Loucy (cell line): ENCODE measurements around the gene TGOLN2.
A peak's percentile ranks its signal among the peaks of the same experiment; 100 is the strongest.
"Not testable (repeated sequence)": the region's sequence is repeated elsewhere in the genome, so short reads cannot be mapped to it uniquely, and the experiment has no call there.

ENCODE experiments used
- H2AFZ ChIP-seq: fragments of 200-600 bp; sonication (generic); 2 replicates; pipeline ENCODE4 v1.6.0; 2016; ENCODE audit warnings: antibody characterized with exemption, mild to moderate bottlenecking, low read length, moderate library complexity
- H3F3A ChIP-seq: fragments of 200-600 bp; 2 replicates; pipeline ENCODE4 v1.6.0; 2016; ENCODE audit warnings: antibody characterized with exemption, low read depth, mild to moderate bottlenecking
- H3K27me3 ChIP-seq: fragments of 200-600 bp; sonication (generic); 2 replicates; pipeline ENCODE4 v1.6.1; 2014; ENCODE audit warnings: low read length, mild to moderate bottlenecking; ENCODE audit not compliant: insufficient read depth, poor library complexity, severe bottlenecking
- H3K36me3 ChIP-seq: fragments of 200-600 bp; sonication (generic); 2 replicates; pipeline ENCODE4 v1.6.1; 2016; ENCODE audit warnings: low read length; ENCODE audit not compliant: insufficient read depth
- H3K4me1 ChIP-seq: fragments of 200-600 bp; sonication (generic); 2 replicates; pipeline ENCODE4 v1.5.1; 2014; ENCODE audit warnings: low read length, mild to moderate bottlenecking; ENCODE audit not compliant: insufficient read depth, poor library complexity, severe bottlenecking
- H3K4me2 ChIP-seq: fragments of 200-600 bp; sonication (generic); 2 replicates; pipeline ENCODE4 v1.6.0; 2014; ENCODE audit warnings: antibody characterized with exemption, low read length, low read depth, mild to moderate bottlenecking; ENCODE audit not compliant: poor library complexity, severe bottlenecking
- H3K4me3 ChIP-seq: fragments of 200-600 bp; sonication (generic); 2 replicates; pipeline ENCODE4 v1.5.1; 2014; ENCODE audit warnings: low read length, mild to moderate bottlenecking, mixed read lengths; ENCODE audit not compliant: poor library complexity, severe bottlenecking
- H3K79me2 ChIP-seq: fragments of 200-600 bp; sonication (generic); 2 replicates; pipeline ENCODE4 v1.6.1; 2014; ENCODE audit warnings: low read length; ENCODE audit not compliant: insufficient read depth
- H3K9ac ChIP-seq: fragments of 200-600 bp; sonication (generic); 2 replicates; pipeline ENCODE4 v1.6.0; 2014; ENCODE audit warnings: mild to moderate bottlenecking, low read depth, low read length, moderate library complexity; ENCODE audit not compliant: poor library complexity, severe bottlenecking
- H3K9me2 ChIP-seq: fragments of 200-600 bp; sonication (generic); replicated peaks from 2 replicates; pipeline ENCODE4 v1.6.1; 2016; ENCODE audit warnings: low read depth, low read length, mixed read lengths
- H3K9me3 ChIP-seq: fragments of 200-600 bp; sonication (generic); 2 replicates; pipeline ENCODE4 v1.6.1; 2014; ENCODE audit warnings: mild to moderate bottlenecking, antibody characterized with exemption, low read length, low read depth; ENCODE audit not compliant: insufficient read depth
- H4K20me1 ChIP-seq: fragments of 200-600 bp; sonication (generic); 2 replicates; pipeline ENCODE4 v1.6.0; 2014; ENCODE audit warnings: antibody characterized with exemption, low read length, mild to moderate bottlenecking; ENCODE audit not compliant: insufficient read depth, poor library complexity, severe bottlenecking
- CTCF ChIP-seq: fragments of 200-600 bp; sonication (generic); conservative IDR thresholded peaks from 2 replicates; pipeline ENCODE4 v1.5.1; 2014; ENCODE audit warnings: mild to moderate bottlenecking, antibody characterized with exemption, low read length
- EZH2phosphoT487 ChIP-seq: fragments of 200-600 bp; IDR thresholded peaks from 2 replicates; pipeline ENCODE4 v1.6.1; 2018; ENCODE audit warnings: antibody characterized with exemption, mild to moderate bottlenecking, moderate library complexity, borderline replicate concordance

TGOLN2 gene

GRCh38 chr2:85367180-85367579, 39.4 kb upstream of the TGOLN2 start:
- H3F3A ChIP-seq, result no peaks in the 10 kb centered on the region
- no peaks in the 10 kb centered on the region for H3K36me3 ChIP-seq
- TF ChIP-seq CTCF, result no peak
- no peak for TF ChIP-seq EZH2phosphoT487
- H3K9me3 ChIP-seq, result no peaks in the 10 kb centered on the region
- no peaks in the 10 kb centered on the region for H3K9me2 ChIP-seq
- H3K9ac ChIP-seq, result no peak overlapping the region
- H3K4me2 ChIP-seq, result no peak overlapping the region
- H3K79me2 ChIP-seq, result no peaks in the 10 kb centered on the region
- H3K4me1 ChIP-seq, result no peaks in the 10 kb centered on the region
- H3K27me3 ChIP-seq, result no peaks in the 10 kb centered on the region
- H2AFZ ChIP-seq, result no peak overlapping the region
- H4K20me1 ChIP-seq, result no peaks in the 10 kb centered on the region
- H3K4me3 ChIP-seq, result no peak overlapping the region

- not testable (repeated sequence) for H3K4me3 ChIP-seq, H3K9ac ChIP-seq, H3F3A ChIP-seq, H3K4me1 ChIP-seq, H3K79me2 ChIP-seq, H3K9me3 ChIP-seq, H4K20me1 ChIP-seq, H3K9me2 ChIP-seq, H3K36me3 ChIP-seq, H3K27me3 ChIP-seq, H2AFZ ChIP-seq, H3K4me2 ChIP-seq
Measured at GRCh38 chr2:85362653-85363387, 35.0 kb upstream of the TGOLN2 start.

- H3F3A ChIP-seq, result no peaks in the 10 kb centered on the region
- H3K4me3 ChIP-seq, result no peak overlapping the region
- no peaks in the 10 kb centered on the region for H3K9me3 ChIP-seq
- H2AFZ ChIP-seq, result no peak overlapping the region
- no peaks in the 10 kb centered on the region for H3K27me3 ChIP-seq
- H3K36me3 ChIP-seq, result no peaks in the 10 kb centered on the region
- no peaks in the 10 kb centered on the region for H4K20me1 ChIP-seq
- peaks cover 24% of the 10 kb centered on the region for H3K79me2 ChIP-seq
- H3K9ac ChIP-seq, result no peak overlapping the region
- H3K4me1 ChIP-seq, result peaks cover 32% of the 10 kb centered on the region
- H3K4me2 ChIP-seq, result peak overlapping the region; percentile 55
- no peaks in the 10 kb centered on the region for H3K9me2 ChIP-seq
- no peak for TF ChIP-seq CTCF
- TF ChIP-seq EZH2phosphoT487, result no peak
Measured at GRCh38 chr2:85357736-85358135, 29.9 kb upstream of the TGOLN2 start.

- H3K27me3 ChIP-seq, result no peaks in the 10 kb centered on the region
Measured at GRCh38 chr2:85356186-85356585, 28.4 kb upstream of the TGOLN2 start.

More at GRCh38 chr2:85356186-85356585, 28.4 kb upstream of the TGOLN2 start:
- Histone ChIP-seq H3F3A (no peaks in the 10 kb centered on the region), H2AFZ (no peak overlapping the region), H3K36me3 (no peaks in the 10 kb centered on the region), H3K4me3 (peak overlapping the region; percentile 85), H3K4me2 (peak overlapping the region; percentile 97), H3K4me1 (peaks cover 32% of the 10 kb centered on the region), H3K79me2 (peaks cover 24% of the 10 kb centered on the region), H3K9me3 (no peaks in the 10 kb centered on the region), H3K9ac (peak overlapping the region; percentile 84), H4K20me1 (no peaks in the 10 kb centered on the region), H3K9me2 (no peaks in the 10 kb centered on the region)
- TF ChIP-seq CTCF, result no peak
- no peak for TF ChIP-seq EZH2phosphoT487
